Spleen (tissue), 11 donors: ENCODE data around the gene PRUNE2. TPM values are rescaled to one million over a fixed set of nuclear protein-coding genes. Genes with fewer than 3 reads are reported as not detected.

Experiments used
- DNase-seq: peaks from one replicate; pipeline ENCODE4 v3.0.0-alpha.2; 2020
- H3K27ac ChIP-seq, 8 donors: fragments of 200-600 bp; sonication (generic) in 7 of 8; 1 replicate in 4 of 8; 2 replicates in 4 of 8; pipeline versions ENCODE4 v1.5.0 to v1.8.0; 2016 to 2021; ENCODE audit warnings: inconsistent platforms in 4 of 8, mild to moderate bottlenecking in 4 of 8, moderate library complexity in 1 of 8
- H3K27me3 ChIP-seq, 7 donors: fragments of 200-600 bp; sonication (generic) in 6 of 7; replicated peaks in 1 of 7; 1 replicate in 4 of 7; 2 replicates in 3 of 7; pipeline versions ENCODE4 v1.5.0 to v1.8.0; 2016 to 2021; ENCODE audit warnings: inconsistent platforms in 3 of 7, mild to moderate bottlenecking in 1 of 7
- H3K36me3 ChIP-seq, 6 donors: fragments of 200-600 bp; sonication (generic) in 5 of 6; 1 replicate in 4 of 6; 2 replicates in 2 of 6; pipeline versions ENCODE4 v1.5.0 to v1.8.0; 2016 to 2021; ENCODE audit warnings: inconsistent platforms in 2 of 6
- H3K4me1 ChIP-seq, 6 donors: fragments of 200-600 bp; sonication (generic) in 5 of 6; 1 replicate in 3 of 6; 2 replicates in 3 of 6; pipeline versions ENCODE4 v1.5.0 to v1.8.0; 2016 to 2021; ENCODE audit warnings: inconsistent platforms in 3 of 6
- H3K4me3 ChIP-seq, 8 donors: fragments of 200-600 bp; sonication (generic) in 7 of 8; 1 replicate in 4 of 8; 2 replicates in 4 of 8; pipeline versions ENCODE4 v1.5.0 to v1.8.0; 2016 to 2021; ENCODE audit warnings: inconsistent platforms in 4 of 8, mild to moderate bottlenecking in 4 of 8, moderate library complexity in 2 of 8
- H3K9me3 ChIP-seq, 8 donors: fragments of 200-600 bp; sonication (generic) in 7 of 8; 1 replicate in 4 of 8; 2 replicates in 4 of 8; pipeline versions ENCODE4 v1.5.0 to v1.8.0; 2016 to 2021; ENCODE audit warnings: inconsistent platforms in 4 of 8
- CTCF ChIP-seq, 11 experiments: fragments of 200-600 bp in 7 of 11; fragments of 450-650 bp in 4 of 11; sonication (generic) in 4 of 11; IDR thresholded peaks in 8 of 11; conservative IDR thresholded peaks in 3 of 11; 1 replicate in 7 of 11; 2 replicates in 4 of 11; pipeline versions ENCODE4 v1.4.0 to v1.8.0; 2016 to 2021; ENCODE audit warnings: antibody characterized with exemption in 11 of 11, inconsistent platforms in 4 of 11, mild to moderate bottlenecking in 1 of 11
- POLR2A ChIP-seq, 3 donors: fragments of 450-650 bp; IDR thresholded peaks; one replicate each; pipeline ENCODE4 v1.5.1; 2017; ENCODE audit warnings: antibody characterized with exemption in 3 of 3, mild to moderate bottlenecking in 1 of 3
- POLR2AphosphoS5 ChIP-seq, 3 donors: sonication (generic); formaldehyde crosslinking; IDR thresholded peaks; one replicate each; pipeline ENCODE4 v1.5.1; 2017; ENCODE audit warnings: antibody characterized with exemption in 3 of 3
- WGBS, 5 donors: extraction: QIAGEN DNeasy Blood & Tissue Kit in 3 of 5; methylation state at CpG; one replicate each; pipeline versions ENCODE4 v1.1.5 to v1.1.7; 2013 to 2018; 5-methylcytosine and 5-hydroxymethylcytosine counted together
- intact Hi-C: fragments of 100-400 bp; cut with DNase I; formaldehyde crosslinking; loops from one replicate; pipeline ENCODE4 v1.15.0; 2023; ENCODE audit warnings: low total_unique reads
- polyA plus RNA-seq, 3 donors: library from polyadenylated mRNA; stranded (reverse); fragments of 200-250 nt; gene quantifications; one replicate each; pipeline ENCODE4 v1.2.1, GENCODE V29; 2013
- total RNA-seq, 7 donors: library from RNA; depleted of rRNA in 3 of 7; stranded (reverse); fragments of >200 nt in 3 of 7; fragmentation: NEBNext Ultra II Directional in 4 of 7; extraction: Animal tissue kit (Norgen Biotek cat#: 25700) in 4 of 7; gene quantifications; one replicate each; pipeline versions ENCODE4 v1.1.0 to v1.2.1, GENCODE V29; 2016 to 2021
- donor health status: healthy with polysubstance abuse.
- donor health status: DM: no; HTN: no; CAD: no; lungs with moderate emphysema.
- donor health status: DM: no; HTN: no; CAD: no.
- donor health status: Bipolar disorder and iron deficiency.
- donor health status: healthy.
- donor health status: DM: no; HTN: no; CAD: no.
- donor health status: DM: yes; HTN: yes; CAD: no.

The PRUNE2 gene
- total and polyA plus RNA-seq, 10 donors: 3.3 to 23.6 (median 14.0) TPM

GRCh38 chr9:76605321-76605900, 300.5 kb downstream of the PRUNE2 start:
- Histone ChIP-seq H3K27me3 (no peaks in the 10 kb centered on the region), H3K4me1 (peaks cover 0 to 45% (median 5%) of the 10 kb centered on the region in 6 donors), H3K9me3 (no peaks in the 10 kb centered on the region), H3K4me3 (no peak overlapping the region), H3K27ac (no peak overlapping the region), H3K36me3 (no peaks in the 10 kb centered on the region)
- intact Hi-C loops: no loop called here
- 33 to 53% (median 46%) methylated on average over 5 of the region's 5 CpGs for WGBS, 5 donors
- TF ChIP-seq CTCF (IDR thresholded peaks at IDR 0.05 in 8 of 11, conservative IDR thresholded peaks at IDR 0.05 in 3 of 11) (no peak), POLR2A (IDR thresholded peaks at IDR 0.05) (no peak), POLR2AphosphoS5 (IDR thresholded peaks at IDR 0.05) (no peak)
- no peak for DNase-seq

- 55 to 86% (median 59%) methylated on average over 3 of the region's 3 CpGs for WGBS, 5 donors
- intact Hi-C loops: no loop called here
- H3K9me3 ChIP-seq: no peaks in the 10 kb centered on the region
- TF ChIP-seq POLR2AphosphoS5 (IDR thresholded peaks at IDR 0.05): no peak
- TF ChIP-seq CTCF (IDR thresholded peaks at IDR 0.05 in 8 of 11, conservative IDR thresholded peaks at IDR 0.05 in 3 of 11): no peak
- TF ChIP-seq POLR2A (IDR thresholded peaks at IDR 0.05): no peak
- H3K4me3 ChIP-seq: no peak overlapping the region
- H3K36me3 ChIP-seq: no peaks in the 10 kb centered on the region
- H3K27me3 ChIP-seq: no peaks in the 10 kb centered on the region
- H3K27ac ChIP-seq: no peak overlapping the region
- DNase-seq: no peak
- H3K4me1 ChIP-seq: peaks cover 0 to 33% (median 2%) of the 10 kb centered on the region in 6 donors
These were observed 301.9 kb downstream of the PRUNE2 start for GRCh38 chr9:76603931-76604570.

GRCh38 chr9:76603448-76603895, 302.4 kb downstream of the PRUNE2 start:
- H3K9me3 ChIP-seq: no peaks in the 10 kb centered on the region
- no peaks in the 10 kb centered on the region for H3K27me3 ChIP-seq
- peaks cover 0 to 27% (median 2%) of the 10 kb centered on the region in 6 donors for H3K4me1 ChIP-seq
- no peak for DNase-seq
- TF ChIP-seq POLR2AphosphoS5 (IDR thresholded peaks at IDR 0.05): no peak
- TF ChIP-seq CTCF (IDR thresholded peaks at IDR 0.05 in 8 of 11, conservative IDR thresholded peaks at IDR 0.05 in 3 of 11): no peak
- TF ChIP-seq POLR2A (IDR thresholded peaks at IDR 0.05): no peak
- no peak overlapping the region for H3K27ac ChIP-seq
- intact Hi-C loops: no loop called here
- H3K36me3 ChIP-seq: no peaks in the 10 kb centered on the region
- no peak overlapping the region for H3K4me3 ChIP-seq

- intact Hi-C loops: no loop called here
- H3K27me3 ChIP-seq: no peaks in the 10 kb centered on the region
- no peak overlapping the region for H3K27ac ChIP-seq
- H3K4me1 ChIP-seq: peaks cover 0 to 15% (median 0%) of the 10 kb centered on the region in 6 donors
- WGBS, 5 donors: 80 to 93% (median 89%) methylated on average over 1 of the region's 1 CpG
- no peak for DNase-seq
- TF ChIP-seq POLR2AphosphoS5 (IDR thresholded peaks at IDR 0.05): no peak
- TF ChIP-seq CTCF (IDR thresholded peaks at IDR 0.05 in 8 of 11, conservative IDR thresholded peaks at IDR 0.05 in 3 of 11): no peak
- TF ChIP-seq POLR2A (IDR thresholded peaks at IDR 0.05): no peak
- no peaks in the 10 kb centered on the region for H3K9me3 ChIP-seq
- H3K4me3 ChIP-seq: no peak overlapping the region
- no peaks in the 10 kb centered on the region for H3K36me3 ChIP-seq
These were observed 303.7 kb downstream of the PRUNE2 start for GRCh38 chr9:76602199-76602598.
